Upper lobe of right lung (tissue), 1 donor: ENCODE measurements around the gene CCDC191. TPM values are rescaled to one million over a fixed set of nuclear protein-coding genes. Genes with fewer than 3 reads are reported as not detected.

Experiments used
- ATAC-seq: fragments of 200-7000 bp; cut with Tn5 transposase; one replicate; pipeline ENCODE4 v1.9.1; 2020; ENCODE audit warnings: mild to moderate bottlenecking, moderate library complexity
- DNase-seq: peaks from one replicate; pipeline ENCODE4 v3.0.0-alpha.2; 2020
- H3K27ac ChIP-seq: fragments of 200-600 bp; one replicate; pipeline ENCODE4 v1.8.0; 2022
- H3K27me3 ChIP-seq: fragments of 200-600 bp; one replicate; pipeline ENCODE4 v1.8.0; 2022; ENCODE audit warnings: mild to moderate bottlenecking
- H3K36me3 ChIP-seq: fragments of 200-600 bp; one replicate; pipeline ENCODE4 v1.8.0; 2022
- H3K4me1 ChIP-seq: fragments of 200-600 bp; one replicate; pipeline ENCODE4 v1.8.0; 2022
- H3K4me3 ChIP-seq: fragments of 200-600 bp; one replicate; pipeline ENCODE4 v1.8.0; 2022; ENCODE audit warnings: mild to moderate bottlenecking
- H3K9me3 ChIP-seq: fragments of 200-600 bp; one replicate; pipeline ENCODE4 v1.8.0; 2022
- intact Hi-C: fragments of 100-400 bp; cut with DNase I; formaldehyde crosslinking; loops from one replicate; pipeline ENCODE4 v1.11.0; 2022
- total RNA-seq: library from RNA; stranded (reverse); fragmentation: NEBNext Ultra II Directional; extraction: Animal tissue kit (Norgen Biotek cat#: 25700); gene quantifications from one replicate; pipeline ENCODE4 v1.2.1, GENCODE V29; 2021
- TF ChIP-seq, protein P1 (sequence below): fragments of 200-600 bp; IDR thresholded peaks from one replicate; pipeline ENCODE4 v1.8.0; 2022; ENCODE audit warnings: antibody characterized with exemption
- donor health status: DM: no; HTN: yes; CAD: no; lungs with severe emphysema.

The CCDC191 gene
- total RNA-seq, 1 donor from 2014 or later, result 4.1 TPM

DNA sequence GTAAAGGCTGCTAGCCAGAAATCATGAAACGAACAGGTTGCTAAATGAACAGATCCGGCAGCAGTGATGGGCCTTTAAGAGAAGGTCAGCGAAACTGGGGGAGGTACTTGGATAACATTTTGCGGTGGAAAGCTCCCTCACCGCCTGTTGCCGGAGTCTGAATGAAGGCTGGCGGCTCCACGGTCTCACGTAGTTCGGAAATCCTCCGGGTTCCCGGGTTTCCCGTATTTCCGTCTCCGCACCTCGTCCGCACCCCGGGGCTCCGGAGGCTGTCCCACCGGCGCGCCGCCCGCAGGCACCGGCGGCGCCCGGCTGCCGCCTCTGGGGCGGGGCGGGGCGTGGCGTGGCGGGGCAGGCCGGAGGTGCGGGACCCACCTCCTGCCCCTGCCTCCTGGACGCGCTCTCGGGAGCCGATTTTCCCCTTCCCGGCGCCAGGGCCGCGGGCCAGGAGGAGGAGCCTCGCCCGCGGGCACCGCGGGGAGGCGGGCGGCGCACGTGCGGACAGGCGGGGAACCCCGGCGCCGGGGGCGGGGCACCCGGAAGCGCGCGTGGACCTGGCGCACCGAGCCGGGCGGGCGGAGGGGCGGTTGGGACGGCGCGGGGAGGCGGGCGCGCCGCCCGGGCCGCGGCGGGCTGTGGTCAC, 108.8 kb downstream of the CCDC191 start, which contains the start of gene ZDHHC23:
TSS of gene ZDHHC23 (plus strand) at position 642 of the 643 bp plus-strand sequence. CDS start 790 bp downstream, outside the sequence.
- TF ChIP-seq, protein P1, sequence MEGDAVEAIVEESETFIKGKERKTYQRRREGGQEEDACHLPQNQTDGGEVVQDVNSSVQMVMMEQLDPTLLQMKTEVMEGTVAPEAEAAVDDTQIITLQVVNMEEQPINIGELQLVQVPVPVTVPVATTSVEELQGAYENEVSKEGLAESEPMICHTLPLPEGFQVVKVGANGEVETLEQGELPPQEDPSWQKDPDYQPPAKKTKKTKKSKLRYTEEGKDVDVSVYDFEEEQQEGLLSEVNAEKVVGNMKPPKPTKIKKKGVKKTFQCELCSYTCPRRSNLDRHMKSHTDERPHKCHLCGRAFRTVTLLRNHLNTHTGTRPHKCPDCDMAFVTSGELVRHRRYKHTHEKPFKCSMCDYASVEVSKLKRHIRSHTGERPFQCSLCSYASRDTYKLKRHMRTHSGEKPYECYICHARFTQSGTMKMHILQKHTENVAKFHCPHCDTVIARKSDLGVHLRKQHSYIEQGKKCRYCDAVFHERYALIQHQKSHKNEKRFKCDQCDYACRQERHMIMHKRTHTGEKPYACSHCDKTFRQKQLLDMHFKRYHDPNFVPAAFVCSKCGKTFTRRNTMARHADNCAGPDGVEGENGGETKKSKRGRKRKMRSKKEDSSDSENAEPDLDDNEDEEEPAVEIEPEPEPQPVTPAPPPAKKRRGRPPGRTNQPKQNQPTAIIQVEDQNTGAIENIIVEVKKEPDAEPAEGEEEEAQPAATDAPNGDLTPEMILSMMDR, result no peak
- ATAC-seq (peak; percentile 96), DNase-seq (peak; percentile 94)
- Histone ChIP-seq H3K9me3 (no peaks in the 10 kb centered on the region), H3K36me3 (no peaks in the 10 kb centered on the region), H3K4me3 (peak within 1 kb of the TSS; percentile 80), H3K27me3 (no peaks in the 10 kb centered on the region), H3K4me1 (no peaks in the 10 kb centered on the region), H3K27ac (peak within 1 kb of the TSS; percentile 65)
- intact Hi-C loops, result no loop called here

DNA sequence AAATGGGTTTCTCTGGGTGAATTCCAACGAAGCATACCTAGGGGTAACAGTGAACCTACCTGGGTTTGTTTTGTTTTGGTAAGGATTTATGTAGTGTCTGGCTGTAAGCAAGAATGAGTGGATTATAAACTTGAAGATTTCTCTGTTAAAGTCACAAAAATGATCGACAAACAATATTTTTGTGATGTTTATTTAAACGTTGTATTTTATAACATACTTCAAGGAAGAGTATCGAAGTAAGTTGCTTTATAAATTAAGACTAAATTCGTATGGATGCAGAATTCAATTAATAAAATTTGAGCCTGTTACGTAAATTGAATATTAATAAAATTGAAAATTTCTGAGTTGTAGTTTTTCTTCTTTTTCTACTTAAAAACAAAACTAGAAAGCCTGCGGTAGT, 109.5 kb downstream of the CCDC191 start:
- TF ChIP-seq, protein P1, result no peak
- DNase-seq (no peak), ATAC-seq (no peak)
- Histone ChIP-seq H3K9me3 (no peaks in the 10 kb centered on the region), H3K27ac (peak overlapping the region; percentile 65), H3K27me3 (no peaks in the 10 kb centered on the region), H3K4me3 (peak overlapping the region; percentile 80), H3K4me1 (no peaks in the 10 kb centered on the region), H3K36me3 (no peaks in the 10 kb centered on the region)
- intact Hi-C loops, result no loop called here

DNA sequence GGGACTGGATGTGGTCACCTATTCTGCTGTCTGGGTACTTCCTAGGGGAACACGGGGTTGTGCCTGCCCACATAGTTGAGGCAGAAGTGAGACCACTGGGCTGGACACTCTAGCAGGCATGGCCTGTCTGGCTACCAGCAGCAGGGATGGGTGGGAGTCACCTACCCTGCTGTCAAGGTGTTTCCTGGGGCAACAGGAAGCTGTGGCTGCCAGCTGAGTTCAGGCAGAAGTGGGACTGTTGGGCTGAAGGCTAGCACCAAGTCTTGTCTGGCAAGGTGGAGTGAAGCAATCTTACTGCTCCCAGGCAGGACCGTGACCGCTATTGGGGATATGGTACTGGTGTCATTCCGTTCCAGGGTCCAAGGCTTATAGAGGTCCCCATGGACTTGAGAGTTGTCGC, 128.8 kb downstream of the CCDC191 start:
- DNase-seq, result no peak
- Histone ChIP-seq H3K4me3 (no peak overlapping the region), H3K27ac (no peak overlapping the region), H3K36me3 (no peaks in the 10 kb centered on the region), H3K4me1 (no peaks in the 10 kb centered on the region), H3K27me3 (no peaks in the 10 kb centered on the region), H3K9me3 (peaks cover 6% of the 10 kb centered on the region)
- TF ChIP-seq, protein P1, result no peak
- ATAC-seq, result no peak
- intact Hi-C loops, result no loop called here

DNA sequence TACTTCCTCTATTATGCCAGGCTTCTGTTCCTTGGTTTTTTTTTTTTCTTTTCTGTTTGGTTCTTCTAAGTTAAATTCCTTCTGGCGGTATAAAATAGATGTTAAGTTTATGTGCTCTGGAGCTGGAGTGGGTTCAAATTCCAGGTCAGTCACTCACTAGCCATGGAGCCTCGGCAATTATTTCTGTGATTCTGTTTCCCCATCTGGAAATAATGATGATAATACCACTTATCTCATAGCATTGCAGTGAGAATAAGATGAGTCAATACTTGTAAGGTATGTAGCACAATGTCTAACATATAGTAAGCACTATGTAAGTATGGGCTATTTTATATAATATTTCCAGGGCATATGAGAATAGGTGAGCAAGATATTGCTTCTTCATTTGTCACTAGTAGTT, 141.7 kb downstream of the CCDC191 start:
- no peak for DNase-seq
- intact Hi-C loops, result no loop called here

More for the DNA sequence above, 141.7 kb downstream of the CCDC191 start:
- no peak for ATAC-seq
- Histone ChIP-seq H3K27ac (no peak overlapping the region), H3K4me3 (no peak overlapping the region), H3K9me3 (no peaks in the 10 kb centered on the region), H3K27me3 (no peaks in the 10 kb centered on the region), H3K36me3 (no peaks in the 10 kb centered on the region), H3K4me1 (no peaks in the 10 kb centered on the region)
- TF ChIP-seq, protein P1, result no peak

Other genes with a start within 250 kb of the CCDC191 start
- gene GRAMD1C, start 217.7 kb downstream of the CCDC191 start, total RNA-seq, result 6.4 TPM
- 15.0 TPM for gene ZDHHC23, start 108.5 kb downstream of the CCDC191 start, total RNA-seq
- 22.5 TPM for gene QTRT2, start 211 bp upstream of the CCDC191 start, total RNA-seq
- not detected for gene DRD3, start 122.5 kb upstream of the CCDC191 start, total RNA-seq
- gene ZNF80, start 181.1 kb upstream of the CCDC191 start, total RNA-seq, result not detected
- 1.7 TPM for gene TIGIT, start 237.5 kb upstream of the CCDC191 start, total RNA-seq